Measurements from ENCODE around the gene SPRR1B.

- TF ChIP-seq, protein P1, sequence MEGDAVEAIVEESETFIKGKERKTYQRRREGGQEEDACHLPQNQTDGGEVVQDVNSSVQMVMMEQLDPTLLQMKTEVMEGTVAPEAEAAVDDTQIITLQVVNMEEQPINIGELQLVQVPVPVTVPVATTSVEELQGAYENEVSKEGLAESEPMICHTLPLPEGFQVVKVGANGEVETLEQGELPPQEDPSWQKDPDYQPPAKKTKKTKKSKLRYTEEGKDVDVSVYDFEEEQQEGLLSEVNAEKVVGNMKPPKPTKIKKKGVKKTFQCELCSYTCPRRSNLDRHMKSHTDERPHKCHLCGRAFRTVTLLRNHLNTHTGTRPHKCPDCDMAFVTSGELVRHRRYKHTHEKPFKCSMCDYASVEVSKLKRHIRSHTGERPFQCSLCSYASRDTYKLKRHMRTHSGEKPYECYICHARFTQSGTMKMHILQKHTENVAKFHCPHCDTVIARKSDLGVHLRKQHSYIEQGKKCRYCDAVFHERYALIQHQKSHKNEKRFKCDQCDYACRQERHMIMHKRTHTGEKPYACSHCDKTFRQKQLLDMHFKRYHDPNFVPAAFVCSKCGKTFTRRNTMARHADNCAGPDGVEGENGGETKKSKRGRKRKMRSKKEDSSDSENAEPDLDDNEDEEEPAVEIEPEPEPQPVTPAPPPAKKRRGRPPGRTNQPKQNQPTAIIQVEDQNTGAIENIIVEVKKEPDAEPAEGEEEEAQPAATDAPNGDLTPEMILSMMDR (IDR thresholded peaks at IDR 0.05), result no peak
- TF ChIP-seq EZH2 (IDR thresholded peaks at IDR 0.05; ENCODE audit: borderline replicate concordance, insufficient read depth, low read depth, low read length, poor library complexity, severe bottlenecking), result no peak
These were observed 2.2 kb upstream of the SPRR1B start for GRCh38 chr1:153028766-153029165.

All from B cell (primary cell).